CD4-positive, alpha-beta T cell (primary cell): ENCODE results near the gene RUSF1. TPM values are rescaled to one million over a fixed set of nuclear protein-coding genes. Genes with fewer than 3 reads are reported as not detected.
"Not testable (repeated sequence)": the region's sequence is repeated elsewhere in the genome, so short reads cannot be mapped to it uniquely, and the experiment has no call there.

Experiments
- ATAC-seq: fragments of 200-7000 bp; cut with Tn5 transposase; one replicate; pipeline ENCODE4 v1.10.0; 2022; ENCODE audit warnings: mild to moderate bottlenecking; ENCODE audit not compliant: poor library complexity
- CTCF ChIA-PET: fragments of 350-600 bp; sonication (Branson Sonifier 250); formaldehyde crosslinking; loops from one replicate; lab custom pipeline; 2021; ENCODE audit warnings: antibody characterized with exemption, inconsistent platforms; lab: Charles Lee
- POLR2A ChIA-PET: fragments of 350-600 bp; sonication (Branson Sonifier 250); formaldehyde crosslinking; loops from one replicate; lab custom pipeline; 2021; ENCODE audit warnings: antibody characterized with exemption, inconsistent platforms; lab: Charles Lee
- DNase-seq, 14 experiments: peaks; one replicate each; pipeline ENCODE4 v3.0.0-alpha.2; 2013 to 2020; ENCODE audit warnings: mixed read lengths in 2 of 14
- H3K27ac ChIP-seq, 2 donors: one replicate each; pipeline versions ENCODE4 v1.5.1 to v1.7.0; 2013; ENCODE audit warnings: low read length in 2 of 2, low read depth in 1 of 2, mild to moderate bottlenecking in 1 of 2
- H3K27me3 ChIP-seq, 2 experiments: 1 replicate in 1 of 2; 2 replicates in 1 of 2; pipeline versions ENCODE4 v1.6.1 to v1.7.0; 2013; ENCODE audit warnings: low read length in 2 of 2, control low read depth in 1 of 2, mild to moderate bottlenecking in 1 of 2, moderate library complexity in 1 of 2; ENCODE audit not compliant: insufficient read depth in 2 of 2, control insufficient read depth in 1 of 2
- H3K36me3 ChIP-seq: one replicate; pipeline ENCODE4 v1.6.1; 2013; ENCODE audit warnings: low read length, control low read depth; ENCODE audit not compliant: insufficient read depth
- H3K4me1 ChIP-seq: one replicate; pipeline ENCODE4 v1.6.1; 2013; ENCODE audit warnings: low read length, control low read depth; ENCODE audit not compliant: insufficient read depth
- H3K4me3 ChIP-seq: one replicate; pipeline ENCODE4 v1.5.1; 2013; ENCODE audit warnings: mild to moderate bottlenecking, low read length, moderate library complexity
- H3K9me3 ChIP-seq, 2 experiments: 1 replicate in 1 of 2; 2 replicates in 1 of 2; pipeline versions ENCODE4 v1.6.1 to v1.7.0; 2013; ENCODE audit warnings: low read length in 2 of 2, mild to moderate bottlenecking in 2 of 2, control low read depth in 1 of 2, moderate library complexity in 1 of 2; ENCODE audit not compliant: control insufficient read depth in 1 of 2, insufficient read depth in 1 of 2
- H3K27ac Mint-ChIP-seq: one replicate; pipeline ENCODE4 v1.8.0; 2020; ENCODE audit warnings: mixed read lengths
- H3K27me3 Mint-ChIP-seq: one replicate; pipeline ENCODE4 v1.8.0; 2021; ENCODE audit warnings: mixed read lengths
- H3K36me3 Mint-ChIP-seq: one replicate; pipeline ENCODE4 v1.8.0; 2021; ENCODE audit warnings: low read depth, mixed read lengths
- H3K4me1 Mint-ChIP-seq: one replicate; pipeline ENCODE4 v1.8.0; 2021; ENCODE audit warnings: low read depth, mixed read lengths
- H3K4me3 Mint-ChIP-seq: one replicate; pipeline ENCODE4 v1.8.0; 2020; ENCODE audit warnings: mild to moderate bottlenecking, mixed read lengths
- H3K9me3 Mint-ChIP-seq: one replicate; pipeline ENCODE4 v1.8.0; 2020; ENCODE audit warnings: mixed read lengths
- CTCF ChIP-seq: fragments of 200-600 bp; IDR thresholded peaks from one replicate; pipeline ENCODE4 v1.8.0; 2022; ENCODE audit warnings: antibody characterized with exemption, mild to moderate bottlenecking
- intact Hi-C, 2 experiments: fragments of 100-400 bp; cut with DNase I in 1 of 2; cut with micrococcal nuclease in 1 of 2; formaldehyde crosslinking; loops; one replicate each; pipeline versions ENCODE4 v1.15.1 to v1.9.0; 2023 to 2025; cut with DNase I, micrococcal nuclease
- total RNA-seq, 174 experiments: library from RNA in 2 of 174; stranded (reverse) in 2 of 174; gene quantifications; one replicate each; pipeline ENCODE4 v1.2.3 and lab custom pipeline; 2021 to 2026

Gene RUSF1
- total RNA-seq, 2 experiments from 2014 or later: 69.2 to 73.2 TPM

- Mint-ChIP-seq H3K4me1 (peaks cover 34% of the 10 kb centered on the region), H3K27me3 (no peaks in the 10 kb centered on the region), H3K4me3 (no peak overlapping the region), H3K36me3 (no peaks in the 10 kb centered on the region), H3K9me3 (no peaks in the 10 kb centered on the region), H3K27ac (peak overlapping the region; percentile 56)
- no peak for TF ChIP-seq CTCF
- intact Hi-C loops: no loop called here
- Histone ChIP-seq H3K36me3 (peaks cover 5% of the 10 kb centered on the region), H3K9me3 (peaks cover 0 to 6% of the 10 kb centered on the region in 2 experiments), H3K4me1 (peaks cover 34% of the 10 kb centered on the region), H3K27ac (no peak overlapping the region), H3K4me3 (no peak overlapping the region), H3K27me3 (no peaks in the 10 kb centered on the region)
- ATAC-seq: no peak
- POLR2A ChIA-PET: no interaction called here
- CTCF ChIA-PET: interaction anchor here (0.7 kb wide), 1 partner anchor 239 kb away, joined by 4 read pairs; the partner anchor contains the start of gene TRIM72
- DNase-seq: no peak
Measured at GRCh38 chr16:31452631-31453106, 55.5 kb downstream of the RUSF1 start.

- Mint-ChIP-seq H3K36me3 (no peaks in the 10 kb centered on the region), H3K4me1 (peaks cover 29% of the 10 kb centered on the region), H3K27ac (peak overlapping the region; percentile 56), H3K4me3 (no peak overlapping the region), H3K27me3 (no peaks in the 10 kb centered on the region), H3K9me3 (no peaks in the 10 kb centered on the region)
- Histone ChIP-seq H3K4me1 (peaks cover 26% of the 10 kb centered on the region), H3K36me3 (peaks cover 5% of the 10 kb centered on the region), H3K27ac (no peak overlapping the region), H3K27me3 (no peaks in the 10 kb centered on the region), H3K9me3 (no peaks in the 10 kb centered on the region), H3K4me3 (no peak overlapping the region)
- ChIA-PET POLR2A (interaction anchor here (0.7 to 1.4 kb wide), 2 partner anchors 9 to 272 kb away, joined by 3 to 4 read pairs; partner anchors contain the start of genes FUS and ZNF843), CTCF (interaction anchor here (0.7 to 1.2 kb wide), 3 partner anchors 10 to 238 kb away, joined by 3 to 4 read pairs (median 3); partner anchors contain the start of genes TRIM72 and ZNF843)
- no peak for ATAC-seq
- TF ChIP-seq CTCF: no peak
- peak in 1 of 14 experiments; percentile 38 for DNase-seq
- intact Hi-C loops: no loop called here
Measured at GRCh38 chr16:31451681-31452351, 56.4 kb downstream of the RUSF1 start.

- H3K4me1 Mint-ChIP-seq: peaks cover 27% of the 10 kb centered on the region
- no peaks in the 10 kb centered on the region for H3K27me3 ChIP-seq
- H3K4me1 ChIP-seq: peaks cover 20% of the 10 kb centered on the region
- H3K36me3 Mint-ChIP-seq: no peaks in the 10 kb centered on the region
- no peak for ATAC-seq
- H3K27me3 Mint-ChIP-seq: no peaks in the 10 kb centered on the region
- H3K27ac Mint-ChIP-seq: peak overlapping the region; percentile 3
- H3K4me3 ChIP-seq: no peak overlapping the region
- no peak overlapping the region for H3K27ac ChIP-seq
- CTCF ChIA-PET: interaction anchor here (1.2 kb wide), 1 partner anchor 9 kb away, joined by 3 read pairs; the partner anchor contains the start of gene ZNF843
- no peak for DNase-seq
- H3K36me3 ChIP-seq: peaks cover 5% of the 10 kb centered on the region
- intact Hi-C loops: no loop called here
- H3K9me3 Mint-ChIP-seq: no peaks in the 10 kb centered on the region
- H3K9me3 ChIP-seq: no peaks in the 10 kb centered on the region
- POLR2A ChIA-PET: interaction anchor here (0.7 to 1.4 kb wide), 2 partner anchors 9 to 271 kb away, joined by 3 to 4 read pairs; partner anchors contain the start of genes FUS and ZNF843
- H3K4me3 Mint-ChIP-seq: no peak overlapping the region
- no peak for TF ChIP-seq CTCF
Measured at GRCh38 chr16:31451201-31451600, 57.0 kb downstream of the RUSF1 start.

- ATAC-seq, H3K27me3 ChIP-seq, H3K36me3 Mint-ChIP-seq, H3K27ac ChIP-seq, POLR2A ChIA-PET, H3K9me3 Mint-ChIP-seq, H3K36me3 ChIP-seq, CTCF ChIA-PET, H3K4me3 ChIP-seq, H3K27me3 Mint-ChIP-seq, H3K9me3 ChIP-seq, DNase-seq, H3K27ac Mint-ChIP-seq: not testable (repeated sequence)
- peaks cover 16% of the 10 kb centered on the region for H3K4me1 ChIP-seq
- peaks cover 10% of the 10 kb centered on the region for H3K4me1 Mint-ChIP-seq
- intact Hi-C loops: loop anchor here in 1 of 2 experiments (10.0 kb wide), 1 partner anchor 241 kb away; the partner anchor contains the start of gene PYCARD
- peak overlapping the region; percentile 15 for H3K4me3 Mint-ChIP-seq
Measured at GRCh38 chr16:31445931-31446330, 62.3 kb downstream of the RUSF1 start.
